ENCODE results near the gene ACTA2.

Gene ACTA2

GRCh38 chr10:88918191-88918905 lies 34.2 kb downstream of the ACTA2 start:
- Histone ChIP-seq H3K4me1 (ENCODE audit: control insufficient read depth, low read depth, low read length) (no peaks in the 10 kb centered on the region), H3K27me3 (ENCODE audit: control insufficient read depth, insufficient read depth, low read length) (no peaks in the 10 kb centered on the region), H3K27ac (ENCODE audit: low read length) (no peak overlapping the region), H3K4me3 (ENCODE audit: low read length) (no peak overlapping the region), H3K9me3 (ENCODE audit: control insufficient read depth, low read depth, low read length) (no peaks in the 10 kb centered on the region), H3K36me3 (ENCODE audit: control insufficient read depth, low read depth, low read length) (no peaks in the 10 kb centered on the region), H3K9ac (ENCODE audit: low read length) (no peak overlapping the region)

- Histone ChIP-seq H3K4me3 (ENCODE audit: low read length) (no peak overlapping the region), H3K9ac (ENCODE audit: low read length) (no peak overlapping the region), H3K36me3 (ENCODE audit: control insufficient read depth, low read depth, low read length) (no peaks in the 10 kb centered on the region), H3K9me3 (ENCODE audit: control insufficient read depth, low read depth, low read length) (no peaks in the 10 kb centered on the region), H3K4me1 (ENCODE audit: control insufficient read depth, low read depth, low read length) (no peaks in the 10 kb centered on the region), H3K27ac (ENCODE audit: low read length) (no peak overlapping the region), H3K27me3 (ENCODE audit: control insufficient read depth, insufficient read depth, low read length) (no peaks in the 10 kb centered on the region)
These were observed 35.6 kb downstream of the ACTA2 start for GRCh38 chr10:88916986-88917385.

- Histone ChIP-seq H3K9me3 (ENCODE audit: control insufficient read depth, low read depth, low read length) (no peaks in the 10 kb centered on the region), H3K27me3 (ENCODE audit: control insufficient read depth, insufficient read depth, low read length) (no peaks in the 10 kb centered on the region), H3K36me3 (ENCODE audit: control insufficient read depth, low read depth, low read length) (no peaks in the 10 kb centered on the region), H3K27ac (ENCODE audit: low read length) (no peak overlapping the region), H3K4me3 (ENCODE audit: low read length) (no peak overlapping the region), H3K4me1 (ENCODE audit: control insufficient read depth, low read depth, low read length) (no peaks in the 10 kb centered on the region), H3K9ac (ENCODE audit: low read length) (no peak overlapping the region)
These were observed 36.3 kb downstream of the ACTA2 start for GRCh38 chr10:88916231-88916630.

- Histone ChIP-seq H3K4me1 (ENCODE audit: control insufficient read depth, low read depth, low read length) (no peaks in the 10 kb centered on the region), H3K27ac (ENCODE audit: low read length) (no peak overlapping the region), H3K36me3 (ENCODE audit: control insufficient read depth, low read depth, low read length) (no peaks in the 10 kb centered on the region)
These were observed 36.8 kb downstream of the ACTA2 start for GRCh38 chr10:88915781-88916180.

GRCh38 chr10:88913788-88914187 lies 38.8 kb downstream of the ACTA2 start:
- Histone ChIP-seq H3K4me3 (ENCODE audit: low read length) (no peak overlapping the region), H3K9me3 (ENCODE audit: control insufficient read depth, low read depth, low read length) (no peaks in the 10 kb centered on the region), H3K9ac (ENCODE audit: low read length) (no peak overlapping the region), H3K4me1 (ENCODE audit: control insufficient read depth, low read depth, low read length) (no peaks in the 10 kb centered on the region), H3K27ac (ENCODE audit: low read length) (no peak overlapping the region), H3K36me3 (ENCODE audit: control insufficient read depth, low read depth, low read length) (no peaks in the 10 kb centered on the region), H3K27me3 (ENCODE audit: control insufficient read depth, insufficient read depth, low read length) (no peaks in the 10 kb centered on the region)

More at GRCh38 chr10:88915781-88916180, 36.8 kb downstream of the ACTA2 start:
- Histone ChIP-seq H3K9ac (ENCODE audit: low read length) (no peak overlapping the region), H3K27me3 (ENCODE audit: control insufficient read depth, insufficient read depth, low read length) (no peaks in the 10 kb centered on the region), H3K4me3 (ENCODE audit: low read length) (no peak overlapping the region), H3K9me3 (ENCODE audit: control insufficient read depth, low read depth, low read length) (no peaks in the 10 kb centered on the region)

GRCh38 chr10:88913127-88913526 lies 39.4 kb downstream of the ACTA2 start:
- H3K9me3 ChIP-seq (ENCODE audit: control insufficient read depth, low read depth, low read length), result no peaks in the 10 kb centered on the region
- no peaks in the 10 kb centered on the region for H3K36me3 ChIP-seq (ENCODE audit: control insufficient read depth, low read depth, low read length)
- H3K4me1 ChIP-seq (ENCODE audit: control insufficient read depth, low read depth, low read length), result no peaks in the 10 kb centered on the region
- H3K27me3 ChIP-seq (ENCODE audit: control insufficient read depth, insufficient read depth, low read length), result no peaks in the 10 kb centered on the region
- H3K27ac ChIP-seq (ENCODE audit: low read length), result no peak overlapping the region
- no peak overlapping the region for H3K4me3 ChIP-seq (ENCODE audit: low read length)
- H3K9ac ChIP-seq (ENCODE audit: low read length), result no peak overlapping the region

GRCh38 chr10:88911851-88912250 lies 40.7 kb downstream of the ACTA2 start:
- no peaks in the 10 kb centered on the region for H3K36me3 ChIP-seq (ENCODE audit: control insufficient read depth, low read depth, low read length)
- H3K9ac ChIP-seq (ENCODE audit: low read length), result no peak overlapping the region
- no peak overlapping the region for H3K4me3 ChIP-seq (ENCODE audit: low read length)
- no peak overlapping the region for H3K27ac ChIP-seq (ENCODE audit: low read length)
- H3K27me3 ChIP-seq (ENCODE audit: control insufficient read depth, insufficient read depth, low read length), result no peaks in the 10 kb centered on the region
- H3K9me3 ChIP-seq (ENCODE audit: control insufficient read depth, low read depth, low read length), result no peaks in the 10 kb centered on the region
- H3K4me1 ChIP-seq (ENCODE audit: control insufficient read depth, low read depth, low read length), result no peaks in the 10 kb centered on the region

GRCh38 chr10:88911116-88911515 lies 41.5 kb downstream of the ACTA2 start:
- Histone ChIP-seq H3K36me3 (ENCODE audit: control insufficient read depth, low read depth, low read length) (no peaks in the 10 kb centered on the region), H3K4me1 (ENCODE audit: control insufficient read depth, low read depth, low read length) (no peaks in the 10 kb centered on the region), H3K27ac (ENCODE audit: low read length) (no peak overlapping the region), H3K4me3 (ENCODE audit: low read length) (no peak overlapping the region), H3K9me3 (ENCODE audit: control insufficient read depth, low read depth, low read length) (no peaks in the 10 kb centered on the region), H3K9ac (ENCODE audit: low read length) (no peak overlapping the region), H3K27me3 (ENCODE audit: control insufficient read depth, insufficient read depth, low read length) (no peaks in the 10 kb centered on the region)

- Histone ChIP-seq H3K36me3 (ENCODE audit: control insufficient read depth, low read depth, low read length) (no peaks in the 10 kb centered on the region), H3K4me1 (ENCODE audit: control insufficient read depth, low read depth, low read length) (no peaks in the 10 kb centered on the region), H3K27me3 (ENCODE audit: control insufficient read depth, insufficient read depth, low read length) (no peaks in the 10 kb centered on the region), H3K9ac (ENCODE audit: low read length) (no peak overlapping the region), H3K27ac (ENCODE audit: low read length) (no peak overlapping the region), H3K9me3 (ENCODE audit: control insufficient read depth, low read depth, low read length) (no peaks in the 10 kb centered on the region), H3K4me3 (ENCODE audit: low read length) (no peak overlapping the region)
These were observed 44.4 kb downstream of the ACTA2 start for GRCh38 chr10:88908194-88908593.

- H3K9me3 ChIP-seq (ENCODE audit: control insufficient read depth, low read depth, low read length), result no peaks in the 10 kb centered on the region
- H3K27me3 ChIP-seq (ENCODE audit: control insufficient read depth, insufficient read depth, low read length), result no peaks in the 10 kb centered on the region
- no peak overlapping the region for H3K27ac ChIP-seq (ENCODE audit: low read length)
- H3K36me3 ChIP-seq (ENCODE audit: control insufficient read depth, low read depth, low read length), result no peaks in the 10 kb centered on the region
- no peaks in the 10 kb centered on the region for H3K4me1 ChIP-seq (ENCODE audit: control insufficient read depth, low read depth, low read length)
- H3K9ac ChIP-seq (ENCODE audit: low read length), result no peak overlapping the region
- no peak overlapping the region for H3K4me3 ChIP-seq (ENCODE audit: low read length)
These were observed 45.7 kb downstream of the ACTA2 start for GRCh38 chr10:88906921-88907320.

GRCh38 chr10:88903715-88904114 lies 48.9 kb downstream of the ACTA2 start:
- no peaks in the 10 kb centered on the region for H3K27me3 ChIP-seq (ENCODE audit: control insufficient read depth, insufficient read depth, low read length)
- H3K4me3 ChIP-seq (ENCODE audit: low read length), result no peak overlapping the region
- no peaks in the 10 kb centered on the region for H3K4me1 ChIP-seq (ENCODE audit: control insufficient read depth, low read depth, low read length)
- H3K9me3 ChIP-seq (ENCODE audit: control insufficient read depth, low read depth, low read length), result no peaks in the 10 kb centered on the region
- H3K9ac ChIP-seq (ENCODE audit: low read length), result no peak overlapping the region
- H3K27ac ChIP-seq (ENCODE audit: low read length), result no peak overlapping the region
- no peaks in the 10 kb centered on the region for H3K36me3 ChIP-seq (ENCODE audit: control insufficient read depth, low read depth, low read length)

- H3K9me3 ChIP-seq (ENCODE audit: control insufficient read depth, low read depth, low read length), result no peaks in the 10 kb centered on the region
- no peaks in the 10 kb centered on the region for H3K27me3 ChIP-seq (ENCODE audit: control insufficient read depth, insufficient read depth, low read length)
- H3K4me3 ChIP-seq (ENCODE audit: low read length), result no peak overlapping the region
- H3K36me3 ChIP-seq (ENCODE audit: control insufficient read depth, low read depth, low read length), result no peaks in the 10 kb centered on the region
- H3K9ac ChIP-seq (ENCODE audit: low read length), result no peak overlapping the region
- no peaks in the 10 kb centered on the region for H3K4me1 ChIP-seq (ENCODE audit: control insufficient read depth, low read depth, low read length)
- no peak overlapping the region for H3K27ac ChIP-seq (ENCODE audit: low read length)
These were observed 50.4 kb downstream of the ACTA2 start for GRCh38 chr10:88901984-88902789.
